ENCODE data around the gene GPR176.
A peak's percentile ranks its signal among the peaks of the same experiment; 100 is the strongest.

GPR176 gene

GRCh38 chr15:39919748-39920509 is at the start of gene GPR176:
Gene GPR176, minus strand, starts transcription at chr15:39920266. Its CDS starts 240 bp downstream, at chr15:39920026.
- TF ChIP-seq, protein P1, sequence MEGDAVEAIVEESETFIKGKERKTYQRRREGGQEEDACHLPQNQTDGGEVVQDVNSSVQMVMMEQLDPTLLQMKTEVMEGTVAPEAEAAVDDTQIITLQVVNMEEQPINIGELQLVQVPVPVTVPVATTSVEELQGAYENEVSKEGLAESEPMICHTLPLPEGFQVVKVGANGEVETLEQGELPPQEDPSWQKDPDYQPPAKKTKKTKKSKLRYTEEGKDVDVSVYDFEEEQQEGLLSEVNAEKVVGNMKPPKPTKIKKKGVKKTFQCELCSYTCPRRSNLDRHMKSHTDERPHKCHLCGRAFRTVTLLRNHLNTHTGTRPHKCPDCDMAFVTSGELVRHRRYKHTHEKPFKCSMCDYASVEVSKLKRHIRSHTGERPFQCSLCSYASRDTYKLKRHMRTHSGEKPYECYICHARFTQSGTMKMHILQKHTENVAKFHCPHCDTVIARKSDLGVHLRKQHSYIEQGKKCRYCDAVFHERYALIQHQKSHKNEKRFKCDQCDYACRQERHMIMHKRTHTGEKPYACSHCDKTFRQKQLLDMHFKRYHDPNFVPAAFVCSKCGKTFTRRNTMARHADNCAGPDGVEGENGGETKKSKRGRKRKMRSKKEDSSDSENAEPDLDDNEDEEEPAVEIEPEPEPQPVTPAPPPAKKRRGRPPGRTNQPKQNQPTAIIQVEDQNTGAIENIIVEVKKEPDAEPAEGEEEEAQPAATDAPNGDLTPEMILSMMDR (conservative IDR thresholded peaks at IDR 0.05; ENCODE audit: low read length), result peak; percentile 30
- DNase-seq (ENCODE audit: low read depth), result peak; percentile 93
- H3K4me3 ChIP-seq (ENCODE audit: low read length), result peak within 1 kb of the TSS; percentile 94

DNA sequence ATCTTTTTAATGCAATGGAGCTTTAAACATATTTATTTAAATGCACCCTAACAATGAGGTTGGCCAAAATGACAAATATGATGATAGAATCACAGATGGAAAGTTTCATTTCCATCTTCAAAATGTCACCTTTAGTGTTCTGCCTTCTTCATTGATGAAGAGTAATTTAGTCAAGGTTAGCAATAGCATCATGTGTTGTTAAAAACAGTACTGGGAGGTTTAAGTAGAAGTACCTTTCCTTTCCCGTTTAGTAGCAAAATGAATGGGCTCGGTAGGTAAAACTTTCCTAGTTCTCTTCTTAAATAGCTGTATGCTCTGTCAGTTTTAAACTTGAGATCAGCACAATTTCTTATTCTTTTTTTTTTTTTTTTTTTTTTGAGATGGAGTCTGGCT is 48.9 kb upstream of the GPR176 start:
- TF ChIP-seq, protein P1 (conservative IDR thresholded peaks at IDR 0.05; ENCODE audit: low read length), result no peak
- no peak for DNase-seq (ENCODE audit: low read depth)
- H3K4me3 ChIP-seq (ENCODE audit: low read length), result no peak overlapping the region

- H3K4me3 ChIP-seq (ENCODE audit: low read length), result no peak overlapping the region
- DNase-seq (ENCODE audit: low read depth), result no peak
- TF ChIP-seq, protein P1 (conservative IDR thresholded peaks at IDR 0.05; ENCODE audit: low read length), result no peak
Observed at GRCh38 chr15:39968273-39969001, 48.4 kb upstream of the GPR176 start.

DNA sequence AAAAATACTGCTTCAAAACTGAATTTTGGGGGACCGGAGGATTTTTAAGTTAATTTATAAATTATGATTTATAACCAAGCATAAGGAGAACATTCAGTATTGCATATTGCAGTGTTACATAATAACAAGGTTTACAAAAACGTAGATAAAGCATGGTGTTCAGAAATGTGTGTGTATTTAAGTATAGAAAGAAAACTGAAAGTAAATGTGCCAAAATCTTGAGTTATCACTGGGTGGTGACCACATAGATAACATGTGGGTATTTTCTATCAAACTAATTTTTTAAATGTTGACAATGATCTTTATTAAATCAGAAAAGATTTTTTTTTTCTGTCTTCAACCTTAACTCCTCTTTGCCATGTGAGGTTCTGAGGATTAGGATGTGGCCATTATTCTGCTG is 46.5 kb upstream of the GPR176 start:
- H3K4me3 ChIP-seq (ENCODE audit: low read length), result no peak overlapping the region
- no peak for DNase-seq (ENCODE audit: low read depth)
- TF ChIP-seq, protein P1 (conservative IDR thresholded peaks at IDR 0.05; ENCODE audit: low read length), result no peak

DNA sequence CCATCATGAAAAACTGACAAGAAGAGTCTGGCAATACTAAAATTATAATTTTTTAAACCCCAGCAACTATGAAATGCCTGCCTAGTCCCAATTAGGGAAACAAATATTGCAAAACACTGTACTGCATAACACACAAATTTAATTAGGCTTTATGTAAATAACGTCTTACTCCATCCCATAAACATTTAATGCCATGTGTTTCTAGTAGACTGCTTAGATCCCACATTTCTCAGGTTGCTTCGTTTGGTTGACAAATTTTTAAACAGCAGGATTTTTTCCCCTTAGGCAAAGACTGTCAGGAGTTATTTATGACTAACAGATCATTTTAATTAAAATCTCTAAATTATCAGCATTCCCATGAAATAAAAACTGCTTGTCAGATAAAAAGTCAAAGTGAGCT is 43.7 kb upstream of the GPR176 start:
- TF ChIP-seq, protein P1 (conservative IDR thresholded peaks at IDR 0.05; ENCODE audit: low read length), result no peak
- DNase-seq (ENCODE audit: low read depth), result peak; percentile 87
- H3K4me3 ChIP-seq (ENCODE audit: low read length), result no peak overlapping the region

- no peak overlapping the region for H3K4me3 ChIP-seq (ENCODE audit: low read length)
- peak; percentile 92 for DNase-seq (ENCODE audit: low read depth)
- TF ChIP-seq, protein P1 (conservative IDR thresholded peaks at IDR 0.05; ENCODE audit: low read length), result no peak
Observed at GRCh38 chr15:39961051-39961450, 41.0 kb upstream of the GPR176 start.

DNA sequence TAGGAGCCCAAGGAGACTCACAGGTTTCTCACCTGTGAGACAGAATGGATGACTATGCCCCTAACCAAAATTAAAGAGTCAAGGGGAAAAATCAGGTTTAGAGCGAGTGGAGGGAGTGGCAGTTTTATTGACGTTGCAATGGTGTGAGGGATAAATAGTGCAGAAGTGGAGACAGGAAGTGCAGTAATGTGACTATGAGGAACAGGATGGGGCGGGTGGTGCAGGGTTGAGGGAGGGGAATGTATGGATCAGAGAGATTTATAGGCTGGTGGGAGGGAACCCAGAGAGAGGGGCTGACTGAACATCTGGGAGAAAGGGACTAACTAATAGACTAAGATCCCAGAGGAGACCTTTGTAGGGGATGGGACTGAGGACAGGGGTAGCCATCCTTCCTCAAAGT is 40.3 kb upstream of the GPR176 start:
- DNase-seq (ENCODE audit: low read depth), result no peak
- H3K4me3 ChIP-seq (ENCODE audit: low read length), result no peak overlapping the region
- TF ChIP-seq, protein P1 (conservative IDR thresholded peaks at IDR 0.05; ENCODE audit: low read length), result no peak
